Epithelial cell of proximal tubule (primary cell): ENCODE measurements around the gene PSMC5. TPM values are rescaled to one million over a fixed set of nuclear protein-coding genes. Genes with fewer than 3 reads are reported as not detected.

Experiments used
- DNase-seq: peaks from one replicate; pipeline ENCODE4 v3.0.0-alpha.2; 2011; ENCODE audit warnings: low read depth
- H3K4me3 ChIP-seq: 2 replicates; pipeline ENCODE4 v1.5.1; 2011; ENCODE audit warnings: low read depth, mild to moderate bottlenecking, low read length
- CTCF ChIP-seq: conservative IDR thresholded peaks from 2 replicates; pipeline ENCODE4 v1.5.1; 2012; ENCODE audit warnings: low read depth, mild to moderate bottlenecking, low read length
- total RNA-seq: library from RNA; depleted of rRNA; stranded (reverse); fragments of >200 nt; gene quantifications from 2 replicates; pipeline ENCODE4 v1.2.3, GENCODE V29; 2015

Gene PSMC5
- total RNA-seq, 1 donor from 2014 or later = 83.9 TPM

GRCh38 chr17:63837480-63837879 lies 10.2 kb downstream of the PSMC5 start:
- no peak overlapping the region for H3K4me3 ChIP-seq
- TF ChIP-seq CTCF = no peak
- no peak for DNase-seq

DNA sequence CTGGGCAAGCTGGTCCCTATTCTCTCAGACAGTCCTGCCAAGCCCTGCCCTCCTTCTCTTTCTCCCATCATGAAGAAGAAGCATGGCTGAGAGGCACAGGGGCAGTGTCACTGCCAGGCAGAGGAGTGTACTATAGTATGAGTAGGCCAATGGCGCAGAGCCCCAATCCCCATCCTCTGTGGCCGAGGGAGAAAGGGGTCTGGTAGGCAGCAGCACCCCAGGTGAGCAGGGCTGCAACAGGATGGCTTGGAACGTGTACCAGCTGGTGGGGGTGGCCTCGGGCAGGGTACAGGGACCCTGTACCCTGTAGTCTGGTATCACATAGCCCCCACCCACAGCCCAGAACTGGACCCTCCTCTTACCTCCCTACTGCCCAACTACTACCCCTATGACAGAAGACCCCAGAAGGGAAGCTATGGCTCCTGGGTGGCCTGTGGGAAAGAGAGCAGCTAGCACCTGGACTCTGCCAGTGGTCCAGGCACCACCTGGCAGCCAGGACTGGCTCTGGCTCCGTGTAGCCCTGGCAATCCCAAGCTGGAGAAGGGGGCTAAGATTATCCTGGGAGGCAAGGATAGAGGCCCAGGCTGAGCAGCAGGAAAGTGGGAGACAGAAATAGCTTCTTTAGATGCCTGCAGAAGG lies 10.8 kb downstream of the PSMC5 start:
- no peak for DNase-seq
- no peak overlapping the region for H3K4me3 ChIP-seq
- TF ChIP-seq CTCF = no peak

DNA sequence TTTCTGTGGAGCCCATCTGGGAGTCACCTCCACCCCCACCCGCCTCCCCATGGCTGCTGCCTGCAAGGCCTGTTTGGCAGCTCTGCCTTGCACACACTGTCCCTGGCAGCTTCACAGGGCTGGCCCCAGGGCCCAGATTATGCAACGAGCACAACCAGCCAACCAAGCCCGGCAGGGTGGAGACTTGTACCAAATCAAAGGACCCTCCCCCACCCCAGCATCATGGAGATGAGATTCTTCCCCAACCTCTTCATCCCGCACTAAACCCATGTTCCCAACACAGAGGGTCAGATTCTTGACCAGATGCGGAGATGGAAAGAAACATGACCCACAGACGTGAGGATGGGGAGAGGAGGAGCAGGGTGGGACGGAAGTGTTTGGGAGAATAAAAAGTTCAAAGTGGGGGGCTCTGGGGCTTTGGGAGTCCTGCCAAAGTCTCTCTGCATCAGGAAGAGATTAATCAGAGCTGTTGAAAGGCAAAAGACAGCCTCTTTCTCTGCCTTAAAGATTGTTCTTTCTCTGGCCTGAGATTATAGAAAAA lies 11.5 kb downstream of the PSMC5 start:
- no peak overlapping the region for H3K4me3 ChIP-seq
- DNase-seq = no peak
- TF ChIP-seq CTCF = no peak

- H3K4me3 ChIP-seq = peak overlapping the region; percentile 72
- no peak for DNase-seq
These were observed 13.5 kb downstream of the PSMC5 start for GRCh38 chr17:63840591-63841349.

DNA sequence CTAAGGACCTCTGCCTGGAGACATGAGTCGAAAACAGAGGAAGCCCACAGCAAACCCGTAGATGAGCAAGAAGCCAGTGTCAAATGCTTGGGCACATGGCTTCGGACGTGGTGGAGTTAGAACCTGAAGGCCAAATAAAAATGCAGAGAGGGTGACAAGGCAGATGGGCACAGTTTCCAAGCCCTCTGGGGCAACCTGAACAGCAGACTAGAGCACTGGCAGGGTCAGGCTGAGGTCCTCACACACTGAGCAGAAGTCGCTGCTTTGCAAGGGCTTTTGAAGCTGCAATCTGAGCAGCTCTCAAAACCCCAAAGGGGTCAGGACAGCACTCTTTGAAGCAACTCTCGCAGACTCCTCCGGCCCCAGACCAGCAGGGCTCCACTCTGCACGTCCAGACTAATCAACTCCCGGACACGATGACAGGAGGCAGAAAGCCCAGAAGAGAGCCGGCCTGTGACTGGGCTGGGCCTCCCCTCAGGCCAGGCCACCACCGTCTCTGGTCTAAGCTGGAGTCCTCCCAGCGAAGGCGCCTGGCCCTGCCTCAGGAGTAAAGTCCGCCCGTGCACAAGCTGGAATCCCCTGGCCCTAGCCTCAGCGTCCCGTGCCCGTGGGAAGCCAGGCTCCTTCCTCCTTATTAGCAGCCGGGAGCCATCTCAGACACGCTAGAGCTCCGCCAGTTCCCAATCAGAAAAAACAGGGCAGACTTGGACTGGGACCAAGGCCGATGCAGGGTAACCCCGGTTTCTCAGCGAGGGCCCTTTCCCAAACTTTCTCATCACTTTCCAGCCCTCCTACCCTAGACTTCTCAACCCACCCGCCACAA lies 14.3 kb downstream of the PSMC5 start:
- H3K4me3 ChIP-seq = peak overlapping the region; percentile 72
- no peak for DNase-seq
- no peak for TF ChIP-seq CTCF

More at GRCh38 chr17:63840591-63841349, 13.5 kb downstream of the PSMC5 start:
- no peak for TF ChIP-seq CTCF

DNA sequence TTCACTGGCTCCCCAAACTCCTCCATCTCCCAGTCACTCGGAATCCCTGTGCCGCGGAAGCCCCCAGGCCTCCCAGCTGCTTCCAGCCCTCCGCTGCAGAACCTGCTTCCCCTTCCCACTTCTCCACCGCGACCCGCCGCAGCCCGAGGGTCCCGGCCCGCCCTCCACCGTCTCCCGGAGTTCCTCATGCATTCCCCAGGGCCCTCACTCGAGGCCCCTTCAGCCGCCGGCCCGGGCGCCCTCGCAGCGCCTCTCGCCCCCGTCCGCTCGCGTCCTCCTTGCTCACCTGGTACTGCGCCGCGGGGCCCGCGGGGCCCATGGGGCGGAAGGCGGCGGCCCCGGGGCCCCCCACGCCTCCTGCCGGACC lies 14.9 kb downstream of the PSMC5 start:
- TF ChIP-seq CTCF = no peak
- DNase-seq = no peak
- peak overlapping the region; percentile 72 for H3K4me3 ChIP-seq
